Muscle layer of duodenum (tissue), 2 donors: ENCODE measurements around the gene MAOB.
A peak's percentile ranks its signal among the peaks of the same experiment; 100 is the strongest.

ENCODE experiments used
- H3K27ac ChIP-seq: one replicate; pipeline ENCODE4 v1.7.0; 2013; ENCODE audit warnings: mild to moderate bottlenecking, low read length
- H3K27me3 ChIP-seq: one replicate; pipeline ENCODE4 v1.7.0; 2013; ENCODE audit warnings: low read depth, mild to moderate bottlenecking, control low read depth, low read length
- H3K36me3 ChIP-seq, 2 donors: one replicate each; pipeline ENCODE4 v1.7.0; 2013; ENCODE audit warnings: low read length in 2 of 2, control low read depth in 1 of 2, mild to moderate bottlenecking in 1 of 2; ENCODE audit not compliant: insufficient read depth in 2 of 2, control insufficient read depth in 1 of 2
- H3K4me1 ChIP-seq, 2 donors: one replicate each; pipeline ENCODE4 v1.7.0; 2013; ENCODE audit warnings: low read length in 2 of 2, mild to moderate bottlenecking in 2 of 2, control low read depth in 1 of 2, moderate library complexity in 1 of 2; ENCODE audit not compliant: insufficient read depth in 2 of 2, control insufficient read depth in 1 of 2
- H3K4me3 ChIP-seq, 2 donors: one replicate each; pipeline ENCODE4 v1.7.0; 2013; ENCODE audit warnings: low read length in 2 of 2, low read depth in 1 of 2, mild to moderate bottlenecking in 1 of 2
- H3K9me3 ChIP-seq, 2 donors: one replicate each; pipeline ENCODE4 v1.7.0; 2013; ENCODE audit warnings: low read length in 2 of 2, control low read depth in 1 of 2, mild to moderate bottlenecking in 1 of 2; ENCODE audit not compliant: control insufficient read depth in 1 of 2
- donor health status: healthy.

Gene MAOB

DNA sequence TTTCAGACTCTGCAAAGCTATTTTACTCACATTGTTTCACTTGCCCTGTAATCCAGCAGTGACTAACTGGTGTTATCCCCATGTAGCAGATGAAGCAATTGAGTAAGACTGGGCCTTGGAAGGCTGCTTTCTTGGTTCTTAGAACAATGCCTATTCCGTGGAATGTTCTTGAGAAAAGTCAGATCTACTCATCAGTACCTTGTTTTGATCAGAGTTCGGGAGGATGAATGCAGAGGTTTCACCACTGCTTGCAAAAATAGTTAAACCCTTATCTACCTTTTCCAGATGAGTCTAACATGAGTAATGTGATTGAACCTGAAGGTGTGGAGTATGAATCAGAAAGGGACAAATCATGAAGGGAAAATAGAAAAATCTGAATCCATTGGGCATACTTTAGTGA is 1.8 kb downstream of the MAOB start:
- peak overlapping the region; percentile 48 to 70 for H3K4me3 ChIP-seq
- no peaks in the 10 kb centered on the region for H3K36me3 ChIP-seq
- H3K9me3 ChIP-seq: no peaks in the 10 kb centered on the region
- no peaks in the 10 kb centered on the region for H3K27me3 ChIP-seq
- H3K4me1 ChIP-seq: peaks cover 0 to 13% of the 10 kb centered on the region in 2 donors
- H3K27ac ChIP-seq: no peak overlapping the region

DNA sequence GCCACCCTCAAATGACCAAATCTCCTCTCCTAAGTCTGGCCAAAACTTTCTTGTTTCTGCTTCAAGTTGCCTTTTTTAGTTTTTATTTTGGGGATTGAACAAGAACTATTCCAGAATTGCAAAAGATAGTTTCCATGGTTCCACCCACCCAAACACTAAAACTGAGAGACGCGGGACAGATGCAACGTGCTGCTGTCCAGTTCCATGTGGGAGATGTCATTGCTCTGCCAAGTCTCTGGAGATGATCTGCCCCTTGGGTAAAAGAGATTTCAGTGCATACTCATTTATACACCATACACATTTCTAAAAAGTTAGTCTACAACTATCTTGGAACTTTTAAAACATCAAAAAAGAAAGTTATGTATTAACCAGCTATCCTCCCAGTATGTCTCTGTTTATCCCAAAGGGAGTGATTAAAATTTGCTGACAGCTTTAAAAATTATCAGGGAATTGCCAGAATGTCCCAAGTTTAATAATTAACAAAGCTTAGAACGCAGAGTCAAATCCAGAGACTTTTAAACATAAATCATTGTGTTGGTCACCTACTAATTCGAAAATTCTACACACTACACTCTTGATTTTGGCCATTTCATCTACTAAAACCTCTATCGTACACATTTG is 3.2 kb downstream of the MAOB start:
- H3K27ac ChIP-seq: peak overlapping the region; percentile 8
- no peaks in the 10 kb centered on the region for H3K9me3 ChIP-seq
- peak overlapping the region in 1 of 2 donors; percentile 32 for H3K4me3 ChIP-seq
- peaks cover 0 to 13% of the 10 kb centered on the region in 2 donors for H3K4me1 ChIP-seq
- H3K36me3 ChIP-seq: no peaks in the 10 kb centered on the region
- no peaks in the 10 kb centered on the region for H3K27me3 ChIP-seq

DNA sequence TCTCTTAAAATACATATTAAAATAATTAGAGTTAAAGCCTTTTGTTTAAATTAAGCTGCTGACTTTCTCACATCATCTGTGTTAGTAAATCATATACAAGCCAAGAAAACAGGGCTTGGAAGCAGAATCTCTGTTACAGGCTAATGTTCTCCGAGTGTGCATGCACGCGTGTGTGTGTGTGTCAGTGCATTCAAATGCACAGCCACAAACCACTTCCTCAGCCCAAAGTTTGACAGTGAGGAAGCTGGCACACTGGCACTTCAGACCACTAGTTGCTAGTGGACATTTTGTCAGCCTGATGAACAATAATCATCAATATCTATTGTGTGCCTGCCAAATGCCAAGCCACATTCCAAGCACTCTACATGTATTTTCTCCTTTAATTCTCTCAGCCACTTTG is 5.6 kb downstream of the MAOB start:
- peaks cover 0 to 13% of the 10 kb centered on the region in 2 donors for H3K4me1 ChIP-seq
- no peaks in the 10 kb centered on the region for H3K36me3 ChIP-seq
- H3K4me3 ChIP-seq: no peak overlapping the region
- H3K27ac ChIP-seq: no peak overlapping the region
- H3K27me3 ChIP-seq: no peaks in the 10 kb centered on the region
- H3K9me3 ChIP-seq: no peaks in the 10 kb centered on the region

DNA sequence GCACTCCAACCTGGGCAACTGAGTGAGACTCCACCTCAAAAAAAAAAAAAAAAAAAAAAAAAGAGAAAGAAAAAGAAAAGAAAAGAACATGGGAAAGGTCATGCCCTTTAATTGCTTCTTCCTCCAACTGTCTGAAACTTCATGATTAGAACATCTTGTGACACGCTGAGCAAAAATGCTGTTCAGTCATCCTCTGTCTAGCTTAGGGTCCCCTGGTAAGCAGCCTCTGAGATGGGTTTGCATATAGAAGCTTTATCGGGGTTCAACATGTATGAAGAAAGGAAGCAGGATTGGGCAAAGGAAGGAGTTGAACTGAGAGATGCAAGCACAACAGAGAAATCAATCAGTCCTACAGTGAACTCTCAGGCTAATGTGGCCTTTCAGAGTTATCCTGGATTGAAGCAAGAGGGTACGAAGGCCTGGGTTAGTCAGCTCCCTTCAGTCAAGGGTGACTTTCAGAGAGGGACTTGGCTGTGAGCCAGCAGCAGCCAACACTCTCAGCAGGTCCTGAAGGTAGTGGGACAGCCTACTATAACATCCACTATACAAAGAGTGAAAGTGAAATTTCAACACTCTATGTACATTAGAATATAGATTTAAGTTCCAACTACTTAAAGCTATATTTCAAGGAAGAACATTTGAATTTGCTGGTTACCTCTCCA is 11.4 kb downstream of the MAOB start:
- Histone ChIP-seq H3K36me3 (no peaks in the 10 kb centered on the region), H3K9me3 (no peaks in the 10 kb centered on the region), H3K4me3 (no peak overlapping the region), H3K27ac (no peak overlapping the region), H3K27me3 (no peaks in the 10 kb centered on the region), H3K4me1 (peaks cover 0 to 5% of the 10 kb centered on the region in 2 donors)

DNA sequence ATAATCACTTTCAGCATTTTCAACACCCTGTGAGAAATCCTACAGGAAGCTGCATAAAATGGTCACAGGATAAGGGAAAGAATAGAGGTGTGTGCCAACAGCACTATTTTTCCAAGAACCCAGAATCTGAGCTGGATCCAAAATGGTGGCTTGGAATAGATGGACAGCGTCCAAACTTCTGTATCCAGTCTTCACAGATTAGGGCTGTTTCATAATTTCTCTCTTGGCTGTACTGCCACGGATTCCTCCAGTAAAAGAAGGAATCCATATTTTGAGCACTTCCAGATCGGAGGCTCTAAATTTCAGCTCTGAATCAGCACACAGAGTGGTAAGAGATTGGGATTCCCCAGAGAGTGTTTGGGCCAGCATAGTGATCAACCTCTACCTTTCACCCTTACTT is 12.2 kb downstream of the MAOB start:
- H3K36me3 ChIP-seq: no peaks in the 10 kb centered on the region
- no peaks in the 10 kb centered on the region for H3K9me3 ChIP-seq
- H3K27me3 ChIP-seq: no peaks in the 10 kb centered on the region
- no peak overlapping the region for H3K27ac ChIP-seq
- peaks cover 0 to 5% of the 10 kb centered on the region in 2 donors for H3K4me1 ChIP-seq
- no peak overlapping the region for H3K4me3 ChIP-seq

DNA sequence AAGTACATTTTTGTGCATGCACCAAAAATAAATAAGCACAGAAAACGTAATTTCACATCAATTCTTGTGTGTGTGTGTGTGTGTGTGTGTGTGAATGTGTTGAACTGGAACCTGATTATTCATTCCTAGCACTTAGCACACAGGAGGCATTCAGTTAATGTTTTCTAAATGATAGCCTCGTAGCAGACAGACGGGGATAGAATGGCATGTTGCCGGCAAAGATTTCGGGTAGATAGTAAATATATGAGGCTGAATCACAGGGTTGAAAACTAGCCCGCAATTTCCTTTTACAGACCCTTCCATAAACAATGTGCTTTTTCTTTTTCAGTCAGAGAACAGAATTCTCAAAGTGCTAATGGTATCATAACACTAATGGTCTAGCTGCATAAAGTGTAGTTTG is 13.5 kb downstream of the MAOB start:
- Histone ChIP-seq H3K9me3 (no peaks in the 10 kb centered on the region), H3K36me3 (no peaks in the 10 kb centered on the region), H3K27me3 (no peaks in the 10 kb centered on the region), H3K4me3 (peak overlapping the region in 1 of 2 donors; percentile 11), H3K4me1 (peaks cover 0 to 5% of the 10 kb centered on the region in 2 donors), H3K27ac (no peak overlapping the region)

DNA sequence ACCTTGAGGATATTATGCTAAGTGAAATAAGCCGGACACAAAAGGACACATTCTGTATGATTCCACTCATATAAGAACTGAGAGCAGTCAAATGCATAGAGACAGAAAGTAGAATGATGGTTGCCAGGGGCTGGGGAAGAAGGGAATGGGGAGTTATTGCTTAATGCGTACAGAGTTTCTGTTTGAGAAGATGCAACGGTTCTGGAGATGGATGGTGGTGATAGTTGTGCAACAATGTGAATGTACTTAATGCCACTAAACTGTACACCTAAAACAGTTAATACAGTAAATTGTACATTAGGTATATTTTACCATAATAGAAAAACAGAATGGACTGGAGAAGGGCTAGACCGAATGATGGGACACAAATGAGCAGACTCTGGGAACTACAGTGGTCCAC is 15.8 kb downstream of the MAOB start:
- no peaks in the 10 kb centered on the region for H3K9me3 ChIP-seq
- H3K27ac ChIP-seq: no peak overlapping the region
- H3K4me1 ChIP-seq: peaks cover 0 to 12% of the 10 kb centered on the region in 2 donors
- H3K27me3 ChIP-seq: no peaks in the 10 kb centered on the region
- H3K36me3 ChIP-seq: no peaks in the 10 kb centered on the region
- H3K4me3 ChIP-seq: no peak overlapping the region

DNA sequence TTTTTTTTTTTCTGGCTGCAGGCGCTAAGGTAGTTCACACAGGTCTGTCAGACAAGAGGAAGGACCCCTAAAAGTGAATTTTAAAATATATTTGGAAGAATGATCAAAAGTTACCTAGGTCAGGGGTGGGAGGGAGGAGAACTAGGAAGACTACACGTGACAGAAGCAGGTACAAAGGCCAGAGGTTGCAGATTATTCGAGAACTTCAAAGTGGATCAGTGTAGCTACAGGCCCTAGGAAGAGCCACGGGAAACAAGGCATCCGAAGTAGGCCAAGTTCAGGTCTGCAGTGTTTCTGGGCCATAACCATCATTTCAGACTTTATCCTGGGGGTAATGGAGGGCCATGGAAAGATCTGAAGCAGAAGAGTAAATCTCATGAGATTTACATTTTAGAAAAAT is 16.5 kb downstream of the MAOB start:
- Histone ChIP-seq H3K27me3 (no peaks in the 10 kb centered on the region), H3K4me3 (no peak overlapping the region), H3K36me3 (no peaks in the 10 kb centered on the region), H3K27ac (no peak overlapping the region), H3K4me1 (peaks cover 0 to 14% of the 10 kb centered on the region in 2 donors), H3K9me3 (no peaks in the 10 kb centered on the region)

DNA sequence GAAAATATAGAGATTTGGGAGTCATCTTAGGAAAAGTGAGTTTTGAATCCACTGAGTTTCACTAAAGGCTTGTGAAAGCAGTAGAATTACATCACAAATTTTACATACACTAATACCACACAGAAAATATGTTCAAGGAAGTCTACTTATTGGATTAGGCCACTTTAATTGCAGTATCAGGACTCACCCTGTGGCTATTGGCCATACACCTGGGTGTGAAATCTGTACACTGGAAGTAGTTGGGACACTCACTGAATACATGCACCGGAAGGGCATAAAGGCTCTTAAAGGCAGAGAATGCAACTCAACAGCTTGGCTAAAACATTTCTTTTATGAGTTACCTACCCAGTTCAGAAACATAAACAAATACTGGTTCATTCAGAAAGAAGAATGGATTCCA is 19.8 kb downstream of the MAOB start:
- Histone ChIP-seq H3K4me1 (peaks cover 0 to 9% of the 10 kb centered on the region in 2 donors), H3K36me3 (no peaks in the 10 kb centered on the region), H3K4me3 (no peak overlapping the region), H3K27ac (no peak overlapping the region), H3K9me3 (no peaks in the 10 kb centered on the region), H3K27me3 (no peaks in the 10 kb centered on the region)

DNA sequence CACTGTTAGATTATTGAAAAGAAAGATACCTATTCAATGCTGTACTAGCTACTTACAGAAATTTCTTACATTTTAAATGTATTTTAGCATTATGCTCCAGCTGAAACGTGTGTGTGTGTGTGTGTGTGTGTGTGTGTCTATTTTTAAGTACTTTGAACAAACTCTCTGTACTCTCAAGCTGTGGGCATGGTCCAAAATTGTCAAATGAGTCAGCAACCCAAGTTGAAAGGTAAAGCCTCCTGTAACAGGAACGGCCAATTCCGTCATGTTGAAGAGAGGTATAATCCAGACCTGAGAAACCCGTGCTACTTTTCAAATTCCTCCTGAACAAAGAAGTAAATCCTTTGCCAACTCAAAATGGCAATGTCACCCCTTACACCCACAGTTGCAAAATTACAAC is 20.5 kb downstream of the MAOB start:
- Histone ChIP-seq H3K27me3 (no peaks in the 10 kb centered on the region), H3K27ac (no peak overlapping the region), H3K9me3 (no peaks in the 10 kb centered on the region), H3K4me3 (no peak overlapping the region), H3K36me3 (no peaks in the 10 kb centered on the region), H3K4me1 (peaks cover 0 to 9% of the 10 kb centered on the region in 2 donors)

DNA sequence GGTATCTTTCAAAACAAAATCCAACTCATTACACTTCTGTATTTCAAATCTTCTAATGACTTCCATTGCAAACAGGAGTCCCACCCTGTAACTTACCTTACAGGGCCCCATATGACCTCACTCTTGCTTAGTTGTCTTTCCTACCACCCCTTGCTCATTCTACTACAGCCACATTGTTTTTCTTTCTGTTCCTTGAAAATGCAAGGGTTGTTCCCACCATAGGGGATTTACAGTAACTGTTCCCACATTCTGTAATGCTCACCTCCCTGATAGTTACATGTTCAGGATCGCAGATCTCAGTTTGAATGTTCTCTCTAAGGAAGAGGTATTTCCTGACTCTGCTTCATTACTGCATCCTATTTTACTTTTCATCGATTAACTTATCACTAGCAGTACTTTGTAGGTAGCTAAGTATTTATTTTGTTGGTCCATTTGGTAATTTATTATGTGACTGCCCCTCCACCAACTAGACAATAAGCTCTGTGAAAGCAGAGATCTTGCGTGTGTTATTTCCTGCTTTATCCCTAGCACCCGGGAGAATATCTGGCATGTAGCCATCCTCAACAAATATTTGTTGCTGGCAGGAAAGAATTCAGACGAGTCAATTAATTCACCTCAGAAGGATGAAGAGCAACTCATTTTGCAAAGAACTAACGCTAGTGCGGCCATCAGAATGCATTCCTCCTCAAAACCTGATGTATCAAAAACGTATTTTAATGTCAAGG is 21.4 kb downstream of the MAOB start:
- Histone ChIP-seq H3K27me3 (no peaks in the 10 kb centered on the region), H3K36me3 (no peaks in the 10 kb centered on the region), H3K4me1 (peaks cover 0 to 9% of the 10 kb centered on the region in 2 donors), H3K9me3 (no peaks in the 10 kb centered on the region), H3K4me3 (no peak overlapping the region), H3K27ac (no peak overlapping the region)
